Neutrophil (primary cell): ENCODE measurements around the gene SUPT20H.

Source experiments
- H3K27ac ChIP-seq: fragments of 200-600 bp; sonication (generic); 2 replicates; pipeline ENCODE4 v1.5.1; 2016; ENCODE audit warnings: mild to moderate bottlenecking, moderate library complexity
- H3K27me3 ChIP-seq: fragments of 200-600 bp; sonication (generic); 2 replicates; pipeline ENCODE4 v1.6.0; 2016; ENCODE audit warnings: mild to moderate bottlenecking
- H3K36me3 ChIP-seq: fragments of 200-600 bp; sonication (generic); 2 replicates; pipeline ENCODE4 v1.5.1; 2017
- H3K4me1 ChIP-seq, 2 experiments: fragments of 200-600 bp in 1 of 2; sonication (generic) in 1 of 2; 1 replicate in 1 of 2; 2 replicates in 1 of 2; pipeline versions ENCODE4 v1.5.1 to v1.6.1; 2013 to 2016; ENCODE audit warnings: low read depth in 1 of 2, low read length in 1 of 2, mild to moderate bottlenecking in 1 of 2, moderate library complexity in 1 of 2; ENCODE audit not compliant: control insufficient read depth in 1 of 2, insufficient read depth in 1 of 2
- H3K4me3 ChIP-seq, 2 experiments: fragments of 200-600 bp in 1 of 2; sonication (generic) in 1 of 2; 1 replicate in 1 of 2; 2 replicates in 1 of 2; pipeline ENCODE4 v1.5.1; 2013 to 2016; ENCODE audit warnings: low read depth in 1 of 2, low read length in 1 of 2, mild to moderate bottlenecking in 1 of 2, moderate library complexity in 1 of 2
- H3K9me3 ChIP-seq: fragments of 200-600 bp; sonication (generic); 2 replicates; pipeline ENCODE4 v1.5.1; 2016
- CTCF ChIP-seq: fragments of 200-600 bp; sonication (generic); IDR thresholded peaks from 2 replicates; pipeline ENCODE4 v1.5.1; 2016; ENCODE audit warnings: antibody characterized with exemption

The SUPT20H gene

GRCh38 chr13:36973009-36973408 lies 86.5 kb downstream of the SUPT20H start:
- Histone ChIP-seq H3K36me3 (no peaks in the 10 kb centered on the region), H3K9me3 (no peaks in the 10 kb centered on the region), H3K4me1 (no peaks in the 10 kb centered on the region)

DNA sequence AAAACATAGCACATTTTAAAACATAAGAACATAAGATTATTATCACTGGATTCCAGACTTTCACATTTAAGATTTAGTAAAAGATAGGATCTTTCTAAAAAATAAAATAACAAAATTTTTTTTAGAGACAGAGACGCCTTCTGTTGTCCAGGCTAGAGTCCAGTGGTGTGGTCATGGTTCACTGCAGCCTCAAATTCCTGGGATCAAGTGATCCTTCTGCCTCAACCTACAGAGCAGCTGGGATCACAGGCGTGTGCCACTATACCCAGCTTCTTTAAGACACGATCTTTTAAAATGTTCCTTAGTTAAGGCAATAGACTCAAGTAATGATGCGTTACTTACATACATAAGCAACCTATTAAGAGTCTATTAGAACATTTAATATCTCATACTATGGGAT lies 93.1 kb downstream of the SUPT20H start:
- Histone ChIP-seq H3K27me3 (no peaks in the 10 kb centered on the region), H3K4me1 (no peaks in the 10 kb centered on the region), H3K9me3 (no peaks in the 10 kb centered on the region), H3K4me3 (no peak overlapping the region), H3K27ac (no peak overlapping the region), H3K36me3 (peaks cover 25% of the 10 kb centered on the region)
- TF ChIP-seq CTCF = no peak

More at GRCh38 chr13:36973009-36973408, 86.5 kb downstream of the SUPT20H start:
- H3K27me3 ChIP-seq = no peaks in the 10 kb centered on the region
- no peak overlapping the region for H3K4me3 ChIP-seq
- no peak overlapping the region for H3K27ac ChIP-seq
- no peak for TF ChIP-seq CTCF

- no peak overlapping the region for H3K4me3 ChIP-seq
- no peaks in the 10 kb centered on the region for H3K4me1 ChIP-seq
- no peaks in the 10 kb centered on the region for H3K27me3 ChIP-seq
- no peaks in the 10 kb centered on the region for H3K9me3 ChIP-seq
- no peak for TF ChIP-seq CTCF
- peaks cover 30% of the 10 kb centered on the region for H3K36me3 ChIP-seq
- H3K27ac ChIP-seq = no peak overlapping the region
These were observed 93.7 kb downstream of the SUPT20H start for GRCh38 chr13:36965767-36966166.

- no peak for TF ChIP-seq CTCF
- H3K4me3 ChIP-seq = no peak overlapping the region
- H3K9me3 ChIP-seq = no peaks in the 10 kb centered on the region
- no peak overlapping the region for H3K27ac ChIP-seq
- peaks cover 17% of the 10 kb centered on the region for H3K36me3 ChIP-seq
- H3K4me1 ChIP-seq = peaks cover 0 to 4% of the 10 kb centered on the region in 2 experiments
- H3K27me3 ChIP-seq = no peaks in the 10 kb centered on the region
These were observed 99.9 kb downstream of the SUPT20H start for GRCh38 chr13:36959456-36960116.
